ENCODE data around the gene GHRL.
A peak's percentile ranks its signal among the peaks of the same experiment; 100 is the strongest.

GHRL gene

GRCh38 chr3:10294030-10294586, 1.4 kb upstream of the GHRL start:
- DNase-seq: no peak

- no peak for DNase-seq
Observed at GRCh38 chr3:10291641-10292040, 1.1 kb downstream of the GHRL start.

DNA sequence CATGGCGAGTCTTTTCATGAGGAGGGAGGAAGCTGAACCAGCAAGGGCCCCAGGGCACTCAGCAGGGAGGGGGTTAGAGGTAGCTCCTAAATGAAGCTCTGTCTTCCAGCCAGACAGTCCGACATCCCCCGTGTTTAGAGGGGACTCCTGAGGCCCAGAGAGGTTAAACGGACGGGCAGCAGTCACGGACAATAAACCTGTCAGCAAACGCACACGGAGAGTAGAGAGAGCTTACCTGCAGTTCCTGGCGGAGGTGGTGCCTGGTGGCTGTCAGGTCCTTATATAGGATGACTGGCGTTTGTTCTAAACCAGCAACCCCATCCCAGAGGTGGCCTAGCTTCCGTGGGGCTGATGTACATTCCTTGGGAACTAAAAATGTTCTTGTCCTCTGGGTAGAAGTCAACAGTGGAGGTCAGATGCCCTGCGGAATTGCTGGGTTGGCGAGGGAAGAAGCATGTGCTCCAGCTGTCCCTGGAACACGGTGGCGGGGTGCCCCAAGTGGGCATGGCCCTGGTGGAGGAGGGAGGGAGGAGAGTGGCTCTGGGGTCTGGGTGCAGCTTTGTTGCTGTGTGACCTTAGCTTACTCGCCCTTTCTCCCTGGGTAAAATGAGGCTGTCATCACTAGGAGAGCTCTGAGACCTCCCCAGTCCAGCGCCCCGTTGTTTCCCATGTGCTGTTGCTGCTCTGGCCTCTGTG, 2.1 kb downstream of the GHRL start:
- DNase-seq: no peak

DNA sequence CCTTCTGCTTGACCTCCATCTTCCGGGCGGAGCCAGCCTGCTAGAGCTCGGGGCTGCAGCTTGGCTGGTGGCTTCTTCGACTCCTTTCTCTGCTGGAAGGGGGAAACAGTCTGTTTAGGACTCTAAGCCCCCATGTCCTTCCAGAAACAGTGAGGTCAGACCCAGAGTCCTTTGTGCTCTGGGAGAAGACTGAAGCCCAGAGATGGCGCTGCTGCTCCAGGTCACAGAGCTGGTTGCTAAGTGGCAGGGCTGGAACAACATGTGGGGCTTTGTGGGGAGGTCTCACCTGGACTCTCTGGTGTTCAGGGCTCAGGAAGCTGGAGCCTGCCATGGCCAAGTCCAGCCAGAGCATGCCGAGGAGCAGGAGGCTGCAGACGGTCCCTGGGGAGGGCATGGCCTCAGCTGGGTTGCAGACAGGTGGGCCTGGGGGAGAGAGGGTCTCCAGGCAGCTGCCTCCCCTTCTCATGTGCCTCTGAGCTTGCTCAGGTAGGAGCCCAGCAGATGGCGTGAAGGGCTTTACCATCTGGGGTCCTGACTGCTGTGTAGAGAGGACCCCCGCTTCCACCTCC, 2.9 kb downstream of the GHRL start:
- no peak for DNase-seq

- DNase-seq: no peak
Observed at GRCh38 chr3:10289077-10289476, 3.7 kb downstream of the GHRL start.

DNA sequence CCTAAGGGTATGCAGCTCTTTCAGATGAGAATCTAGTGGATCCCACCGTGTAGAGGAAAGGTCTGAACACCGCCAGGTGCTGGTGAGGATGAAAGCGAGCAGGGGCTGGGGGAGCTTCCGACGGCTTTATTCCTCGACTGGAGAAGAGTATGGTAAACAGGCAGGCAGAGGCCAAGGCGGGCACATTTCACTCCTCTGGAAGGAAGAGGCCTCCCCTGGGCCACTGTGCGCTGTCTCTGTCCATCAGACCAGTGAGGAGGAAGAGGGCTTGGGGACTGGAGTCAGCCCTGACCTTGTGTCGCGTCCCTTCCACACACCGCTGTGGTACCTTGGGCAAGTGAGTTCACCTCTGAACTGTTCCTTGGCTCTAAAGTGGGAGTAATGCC, 4.2 kb downstream of the GHRL start:
- no peak for DNase-seq

DNA sequence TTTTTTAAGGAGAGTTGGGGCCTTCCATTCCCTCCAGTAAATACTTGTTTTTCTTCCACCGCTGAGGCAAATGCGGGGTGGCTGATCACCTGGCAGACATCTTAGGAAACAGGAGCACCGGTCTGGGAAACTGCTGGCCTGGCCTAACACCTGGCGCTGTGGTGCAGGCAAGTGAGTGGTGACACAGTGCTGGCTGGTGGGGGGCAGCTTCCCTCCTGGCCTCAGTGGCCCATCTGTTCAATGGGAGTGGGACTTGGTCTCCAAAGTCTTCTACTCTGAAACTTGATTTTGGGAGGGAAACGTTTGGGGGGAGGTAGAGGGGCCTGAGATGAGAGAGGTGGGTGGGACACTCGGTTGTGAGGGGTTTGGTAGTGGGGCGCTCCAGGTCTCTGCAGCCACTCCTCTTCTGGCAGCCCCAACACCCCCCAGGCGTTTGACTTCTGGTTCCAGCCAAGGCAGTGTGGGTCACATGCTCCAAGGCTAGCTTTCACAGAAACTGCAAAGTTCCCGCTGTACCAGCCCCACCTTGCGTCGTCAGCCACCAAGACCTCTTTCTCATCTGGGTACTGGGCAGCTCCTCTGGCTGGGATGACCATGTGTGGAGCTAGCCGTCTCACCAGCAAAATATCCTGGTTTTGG, 4.7 kb downstream of the GHRL start:
- DNase-seq: no peak

GRCh38 chr3:10286596-10287295, 6.0 kb downstream of the GHRL start:
- no peak for DNase-seq

- no peak for DNase-seq
Observed at GRCh38 chr3:10286133-10286524, 6.6 kb downstream of the GHRL start.

- no peak for DNase-seq
Observed at GRCh38 chr3:10285272-10286132, 7.2 kb downstream of the GHRL start.

DNA sequence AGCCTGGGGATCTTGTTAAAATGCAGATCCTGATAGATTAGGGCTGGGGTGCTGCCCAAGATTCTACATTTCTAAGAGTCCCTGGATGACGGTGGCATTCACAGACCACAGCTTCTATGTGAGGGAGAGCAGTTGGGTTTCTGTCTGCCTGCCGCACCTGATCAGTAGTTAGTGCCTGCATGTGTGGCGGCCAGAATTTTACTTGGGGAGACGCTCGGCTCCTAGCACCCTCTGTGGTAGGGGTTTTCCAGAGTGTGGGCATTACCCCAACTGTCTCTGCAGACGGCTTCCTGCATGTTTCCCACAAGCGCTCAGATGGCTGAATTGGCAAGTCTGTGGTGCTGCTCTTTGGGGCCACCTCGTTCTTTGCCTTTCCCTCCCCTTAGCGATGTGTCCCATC, 8.3 kb downstream of the GHRL start:
- DNase-seq: no peak

GRCh38 chr3:10283638-10284037, 9.1 kb downstream of the GHRL start:
- no peak for DNase-seq

DNA sequence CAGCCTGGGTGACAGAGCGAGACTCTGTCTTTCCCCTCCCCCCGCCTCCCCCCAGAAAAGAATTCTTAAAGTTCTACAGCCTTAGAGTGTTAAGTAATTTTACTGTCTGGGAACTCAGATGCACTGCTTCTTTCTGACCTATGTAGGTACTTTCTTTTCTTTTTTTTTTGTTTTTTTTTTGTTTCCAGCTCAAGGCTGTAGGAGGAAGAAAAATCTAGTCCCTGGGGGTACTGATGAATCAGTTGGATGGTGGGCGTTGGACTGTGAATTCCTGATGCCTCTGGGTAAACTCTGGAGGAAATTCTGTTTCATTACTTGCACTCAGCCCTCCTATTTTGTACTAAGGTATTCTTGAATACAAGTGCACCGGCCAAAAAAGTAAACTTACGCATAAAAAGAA, 10.8 kb downstream of the GHRL start:
- no peak for DNase-seq

- no peak for DNase-seq
Observed at GRCh38 chr3:10280571-10280970, 12.2 kb downstream of the GHRL start.

DNA sequence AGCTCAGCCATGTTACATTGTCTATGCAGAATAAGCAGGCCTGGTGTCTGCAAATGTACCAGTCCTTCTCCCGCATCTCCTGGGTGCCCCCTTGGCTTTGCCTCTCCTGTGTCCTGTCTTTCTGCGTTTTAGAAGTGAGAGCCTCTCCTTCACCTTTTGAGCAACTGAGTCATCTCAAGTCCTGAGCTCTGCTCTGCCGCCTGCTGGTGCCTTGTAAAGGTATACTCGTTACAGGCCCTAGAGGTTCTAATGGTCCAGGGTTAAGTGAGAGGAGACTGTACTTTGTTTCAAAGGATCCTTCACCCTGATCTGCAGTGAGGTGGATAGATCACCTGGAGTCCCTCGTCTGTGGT, 12.6 kb downstream of the GHRL start:
- DNase-seq: no peak

GRCh38 chr3:10279384-10280176, 13.2 kb downstream of the GHRL start:
- DNase-seq: no peak

DNA sequence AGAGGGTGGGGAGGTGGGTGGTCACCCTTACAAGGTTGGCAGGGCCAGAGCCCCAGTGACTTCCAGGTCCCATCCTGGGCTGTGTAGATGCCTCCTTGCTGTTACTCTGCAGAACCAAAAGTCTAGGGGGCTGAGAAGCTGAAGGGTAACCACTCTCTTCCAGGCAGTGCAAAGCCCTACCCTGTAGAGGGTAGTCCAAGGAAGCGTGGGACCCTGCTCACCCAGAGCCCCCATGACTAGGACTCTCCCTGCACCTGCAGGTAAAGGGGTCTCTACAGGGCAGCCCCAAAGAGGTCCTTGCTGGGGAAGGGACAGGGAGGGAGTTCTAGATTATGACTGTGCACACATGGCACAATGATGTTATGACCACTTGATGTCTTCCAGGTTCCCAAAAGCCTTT, 14.2 kb downstream of the GHRL start:
- no peak for DNase-seq

DNA sequence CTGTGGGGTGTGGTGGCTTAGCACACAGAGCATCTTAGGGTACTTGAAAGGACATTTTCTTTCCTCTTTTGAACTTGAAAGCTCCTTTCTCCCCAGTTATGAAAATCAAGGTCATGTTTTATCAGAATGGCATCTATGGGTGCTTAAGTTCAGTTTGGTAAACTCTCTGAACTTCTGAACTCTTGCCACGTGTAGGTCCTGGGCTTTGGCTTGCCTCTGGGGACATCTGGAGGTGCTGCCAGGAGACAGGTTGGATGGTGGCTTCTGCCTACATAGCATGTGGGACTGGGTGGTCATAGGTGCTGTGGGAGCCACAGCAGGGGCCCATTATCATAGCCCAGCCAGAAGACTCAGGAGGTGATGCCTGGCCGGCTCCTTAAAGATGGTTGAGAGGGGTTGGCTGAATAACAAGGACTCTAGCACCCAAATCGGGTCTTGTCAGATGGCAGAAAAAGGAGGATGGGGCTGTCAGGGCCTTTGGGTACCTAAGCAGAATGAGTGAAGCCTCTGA, 15.6 kb downstream of the GHRL start:
- no peak for DNase-seq

DNA sequence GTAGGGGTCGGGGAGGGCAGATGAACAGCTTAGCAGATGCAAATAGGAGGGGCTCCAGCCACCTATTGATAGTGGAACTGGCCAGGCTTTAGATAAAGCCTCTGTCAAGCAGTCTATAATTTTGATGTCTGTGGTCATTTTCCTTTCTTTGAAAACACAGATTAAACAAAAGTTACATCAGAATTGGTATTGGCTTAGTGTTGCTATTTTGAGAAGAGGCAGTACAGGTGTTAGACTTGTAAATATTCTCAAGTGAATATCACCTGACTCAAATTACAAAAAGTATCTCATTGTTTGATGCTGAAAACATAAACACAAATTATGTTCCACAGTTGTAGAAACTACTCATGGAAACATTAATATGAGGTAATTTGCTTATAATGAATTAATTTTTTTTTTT, 18.1 kb downstream of the GHRL start:
- DNase-seq: peak; percentile 19

- DNase-seq: no peak
Observed at GRCh38 chr3:10273702-10274305, 18.9 kb downstream of the GHRL start.

- no peak for DNase-seq
Observed at GRCh38 chr3:10272977-10273376, 19.8 kb downstream of the GHRL start.
